ENCODE measurements around the gene ATP10B. TPM values are rescaled to one million over a fixed set of nuclear protein-coding genes. Genes with fewer than 3 reads are reported as not detected.

ATP10B gene
- total RNA-seq, 1 experiment from 2014 or later = not detected

- CTCF ChIA-PET = no interaction called here
- Histone ChIP-seq H3K4me3 (ENCODE audit: low read depth in 2 of 2, low read length in 2 of 2) (no peak overlapping the region), H3K4me1 (ENCODE audit: control insufficient read depth, insufficient read depth, low read length) (no peaks in the 10 kb centered on the region), H3K36me3 (ENCODE audit: control insufficient read depth, insufficient read depth, low read length) (no peaks in the 10 kb centered on the region), H3K9me3 (ENCODE audit: control insufficient read depth, insufficient read depth, low read depth, low read length) (no peaks in the 10 kb centered on the region), H3K27me3 (ENCODE audit: control insufficient read depth, insufficient read depth, low read length) (peaks cover 3% of the 10 kb centered on the region), H3K27ac (ENCODE audit: low read length) (no peak overlapping the region)
- intact Hi-C loops (cut with micrococcal nuclease; ENCODE audit: unreplicated experiment) = no loop called here
- DNase-seq (ENCODE audit: low read depth, low spot score) = no peak
- TF ChIP-seq POLR2AphosphoS5 (IDR thresholded peaks at IDR 0.05; ENCODE audit: low read depth, low read length) = no peak
- TF ChIP-seq TCF7L2 (IDR thresholded peaks at IDR 0.05; ENCODE audit: low read depth, low read length) = no peak
- no peak for TF ChIP-seq SIN3A (IDR thresholded peaks at IDR 0.05; ENCODE audit: borderline replicate concordance, insufficient read depth, low read depth, low read length)
- no peak for ATAC-seq
- POLR2A ChIA-PET = no interaction called here
- BruUV-seq (replicated peaks) = no TSS peak
- in situ Hi-C loops (cut with HindIII; ENCODE audit: low pct_unique_long_range_greater_than_20kb, low sequenced_read_pairs) = no loop called here
Measured at GRCh38 chr5:160668356-160668755, 183.7 kb downstream of the ATP10B start.

GRCh38 chr5:160667160-160667559, 184.9 kb downstream of the ATP10B start:
- intact Hi-C loops (cut with micrococcal nuclease; ENCODE audit: unreplicated experiment) = no loop called here
- ATAC-seq (no peak), DNase-seq (ENCODE audit: low read depth, low spot score) (no peak)
- Histone ChIP-seq H3K27me3 (ENCODE audit: control insufficient read depth, insufficient read depth, low read length) (no peaks in the 10 kb centered on the region; the same call in none of the 2 replicates), H3K9me3 (ENCODE audit: control insufficient read depth, insufficient read depth, low read depth, low read length) (no peaks in the 10 kb centered on the region), H3K36me3 (ENCODE audit: control insufficient read depth, insufficient read depth, low read length) (no peaks in the 10 kb centered on the region), H3K4me3 (ENCODE audit: low read depth in 2 of 2, low read length in 2 of 2) (0 out of 4 replicates have a peak overlapping the region, but pooled peaks of 1 of the 2 experiments have one; percentile 13), H3K27ac (ENCODE audit: low read length) (no peak overlapping the region), H3K4me1 (ENCODE audit: control insufficient read depth, insufficient read depth, low read length) (no peaks in the 10 kb centered on the region)
- in situ Hi-C loops (cut with HindIII; ENCODE audit: low pct_unique_long_range_greater_than_20kb, low sequenced_read_pairs) = no loop called here
- CTCF ChIA-PET = no interaction called here
- BruUV-seq (replicated peaks) = no TSS peak
- no peak for TF ChIP-seq REST (IDR thresholded peaks at IDR 0.05; ENCODE audit: insufficient read depth in 1 of 2, low read depth in 2 of 2, low read length in 1 of 2)
- no peak for TF ChIP-seq SIN3A (IDR thresholded peaks at IDR 0.05; ENCODE audit: borderline replicate concordance, insufficient read depth, low read depth, low read length)
- no peak for TF ChIP-seq CTCF (IDR thresholded peaks at IDR 0.05)
- no peak for TF ChIP-seq TCF7L2 (IDR thresholded peaks at IDR 0.05; ENCODE audit: low read depth, low read length)
- no peak for TF ChIP-seq POLR2AphosphoS5 (IDR thresholded peaks at IDR 0.05; ENCODE audit: low read depth, low read length)
- POLR2A ChIA-PET = no interaction called here

GRCh38 chr5:160665460-160665859, 186.6 kb downstream of the ATP10B start:
- Histone ChIP-seq H3K4me1 (ENCODE audit: control insufficient read depth, insufficient read depth, low read length) (no peaks in the 10 kb centered on the region), H3K27me3 (ENCODE audit: control insufficient read depth, insufficient read depth, low read length) (no peaks in the 10 kb centered on the region), H3K9me3 (ENCODE audit: control insufficient read depth, insufficient read depth, low read depth, low read length) (no peaks in the 10 kb centered on the region), H3K36me3 (ENCODE audit: control insufficient read depth, insufficient read depth, low read length) (no peaks in the 10 kb centered on the region), H3K27ac (ENCODE audit: low read length) (no peak overlapping the region), H3K4me3 (ENCODE audit: low read depth in 2 of 2, low read length in 2 of 2) (no peak overlapping the region)
- intact Hi-C loops (cut with micrococcal nuclease; ENCODE audit: unreplicated experiment) (no loop called here), in situ Hi-C loops (cut with HindIII; ENCODE audit: low pct_unique_long_range_greater_than_20kb, low sequenced_read_pairs) (no loop called here)
- ATAC-seq (no peak), DNase-seq (ENCODE audit: low read depth, low spot score) (no peak)
- CTCF ChIA-PET = no interaction called here
- POLR2A ChIA-PET = no interaction called here
- no TSS peak for BruUV-seq (replicated peaks)
- TF ChIP-seq TCF7L2 (IDR thresholded peaks at IDR 0.05; ENCODE audit: low read depth, low read length) (no peak), REST (IDR thresholded peaks at IDR 0.05; ENCODE audit: insufficient read depth in 1 of 2, low read depth in 2 of 2, low read length in 1 of 2) (no peak), CTCF (IDR thresholded peaks at IDR 0.05) (no peak), SIN3A (IDR thresholded peaks at IDR 0.05; ENCODE audit: borderline replicate concordance, insufficient read depth, low read depth, low read length) (no peak), POLR2AphosphoS5 (IDR thresholded peaks at IDR 0.05; ENCODE audit: low read depth, low read length) (no peak)
